HG03432 (cell line): ENCODE data around the gene YWHAE.
"Not testable (repeated sequence)": the region's sequence is repeated elsewhere in the genome, so short reads cannot be mapped to it uniquely, and the experiment has no call there.

Source experiments
- ATAC-seq: cut with Tn5 transposase; IDR thresholded peaks from one replicate; pipeline ENCODE4 v1.9.1; 2021; ENCODE audit warnings: mild to moderate bottlenecking, moderate library complexity; ENCODE audit not compliant: unreplicated experiment

Gene YWHAE

DNA sequence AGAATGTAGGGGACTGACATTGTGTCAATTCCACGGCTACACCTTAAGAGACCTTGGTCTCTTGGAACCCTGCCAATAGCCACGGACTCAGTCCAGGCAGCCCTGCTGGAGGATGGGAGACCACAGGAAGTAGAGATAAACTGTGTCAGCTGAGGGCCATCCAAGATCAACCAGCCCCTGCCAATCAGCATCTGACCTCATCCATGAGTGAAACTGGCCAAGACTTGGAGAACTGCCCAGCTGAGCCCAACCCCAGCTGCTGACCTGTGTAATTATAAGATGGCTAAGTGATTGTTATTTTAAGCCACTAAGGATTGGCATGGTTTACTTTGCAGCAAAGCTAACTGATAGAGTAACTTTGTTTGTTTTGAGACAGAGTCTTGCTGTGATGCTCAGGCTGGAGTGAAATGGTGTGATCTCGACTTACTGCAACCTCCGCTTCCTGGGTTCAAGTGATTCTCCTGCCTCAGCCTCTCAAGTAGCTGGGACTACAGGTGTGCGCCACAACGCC, 13.3 kb upstream of the YWHAE start:
- ATAC-seq: no peak

DNA sequence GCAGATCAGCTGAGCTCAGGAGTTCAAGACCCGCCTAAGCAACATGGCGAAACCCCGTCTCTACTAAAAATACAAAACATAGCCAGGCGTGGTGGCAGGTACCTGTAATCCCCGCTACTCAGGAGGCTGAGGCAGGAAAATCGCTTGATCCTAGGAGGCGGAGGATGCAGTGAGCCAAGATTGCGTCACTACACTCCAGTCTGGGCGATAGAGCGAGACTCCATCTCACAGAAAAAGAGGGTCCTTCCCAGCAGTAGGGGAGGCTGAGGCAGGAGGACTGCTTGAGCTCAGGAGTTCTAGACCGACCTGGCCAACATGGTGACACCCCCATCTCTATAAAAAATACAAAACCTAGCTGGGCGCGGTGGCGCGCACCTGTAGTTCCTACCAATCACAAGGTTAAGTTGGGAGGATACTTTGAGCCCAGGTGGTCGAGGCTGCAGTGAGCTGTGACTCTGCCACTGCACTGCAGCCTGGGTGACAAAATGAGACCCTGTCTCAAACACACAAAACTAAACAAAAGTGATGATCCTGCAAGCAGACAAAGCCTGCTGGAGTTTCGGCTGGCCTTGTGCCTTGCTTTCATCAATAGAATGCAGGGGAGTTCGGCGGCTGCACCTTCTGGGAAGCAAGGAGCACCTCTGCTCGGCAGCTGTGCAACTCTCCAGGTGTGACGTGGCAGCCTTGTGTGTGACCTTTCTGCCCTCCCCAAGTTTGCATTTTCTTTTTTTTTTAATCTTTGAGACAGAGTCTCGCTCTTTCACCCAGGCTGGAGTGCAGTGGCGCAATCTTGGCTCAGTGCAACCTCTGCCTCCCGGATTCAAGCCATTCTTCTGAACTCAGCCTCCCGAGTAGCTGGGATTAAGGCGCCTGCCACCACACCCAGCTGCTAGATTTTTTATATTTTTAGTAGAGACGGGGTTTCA, 12.4 kb upstream of the YWHAE start:
- ATAC-seq: no peak

- no peak for ATAC-seq
Observed at GRCh38 chr17:1402262-1402586, 2.2 kb upstream of the YWHAE start.

DNA sequence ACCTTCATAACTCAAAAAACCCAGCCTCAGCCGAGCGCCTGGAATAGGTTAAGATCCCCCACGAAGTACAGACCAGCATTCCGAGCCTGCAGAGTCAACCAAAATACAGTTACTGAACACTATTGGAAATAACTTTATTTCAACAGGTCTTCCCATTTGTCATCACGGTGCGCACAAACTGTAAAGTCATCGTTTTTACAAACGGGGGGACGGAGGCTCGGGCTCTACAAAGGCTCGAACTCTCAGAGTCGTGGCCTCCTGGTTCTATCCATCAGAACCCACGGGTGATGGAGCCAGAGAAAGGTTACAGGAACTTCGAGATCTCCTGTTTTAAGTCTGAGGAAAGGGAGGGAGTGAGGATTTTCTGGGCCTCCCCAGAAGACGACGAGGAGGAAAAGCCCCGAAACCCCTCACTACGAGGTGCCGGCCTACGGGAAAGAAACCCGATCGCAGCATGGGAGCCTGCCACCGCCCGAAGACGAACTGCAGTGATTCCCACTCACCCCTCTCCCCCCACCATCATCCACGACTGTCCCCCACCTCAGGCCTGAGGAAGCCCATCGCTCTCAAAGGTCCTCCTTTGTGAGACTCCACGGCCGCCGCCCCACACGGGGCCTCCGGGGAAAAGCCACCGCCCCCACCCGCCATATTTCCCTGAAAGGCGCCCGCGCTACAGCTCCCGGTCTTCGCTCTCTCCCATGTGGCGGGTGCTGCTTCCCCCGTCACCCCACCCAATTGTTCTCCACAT, 917 bp downstream of the YWHAE start:
- ATAC-seq: peak; percentile 4

DNA sequence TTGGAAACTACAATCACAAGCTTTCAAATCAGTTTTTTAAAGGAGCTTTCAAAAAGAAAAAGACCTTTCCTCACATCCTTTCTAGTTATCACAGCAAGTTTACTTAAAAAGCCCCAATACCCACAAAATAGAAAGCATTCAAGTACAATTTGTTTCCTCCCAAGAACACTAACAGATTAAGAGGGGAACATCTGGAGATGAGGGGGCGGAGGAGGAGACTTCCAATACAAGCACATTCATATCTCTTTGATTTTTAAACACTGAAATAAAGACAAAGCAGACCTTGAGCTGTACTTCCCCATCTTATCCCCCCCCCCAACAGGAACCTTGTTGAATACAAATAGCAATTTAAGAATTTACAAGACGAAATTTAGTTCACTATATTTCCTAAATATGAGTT, 2.0 kb downstream of the YWHAE start:
- ATAC-seq: no peak

DNA sequence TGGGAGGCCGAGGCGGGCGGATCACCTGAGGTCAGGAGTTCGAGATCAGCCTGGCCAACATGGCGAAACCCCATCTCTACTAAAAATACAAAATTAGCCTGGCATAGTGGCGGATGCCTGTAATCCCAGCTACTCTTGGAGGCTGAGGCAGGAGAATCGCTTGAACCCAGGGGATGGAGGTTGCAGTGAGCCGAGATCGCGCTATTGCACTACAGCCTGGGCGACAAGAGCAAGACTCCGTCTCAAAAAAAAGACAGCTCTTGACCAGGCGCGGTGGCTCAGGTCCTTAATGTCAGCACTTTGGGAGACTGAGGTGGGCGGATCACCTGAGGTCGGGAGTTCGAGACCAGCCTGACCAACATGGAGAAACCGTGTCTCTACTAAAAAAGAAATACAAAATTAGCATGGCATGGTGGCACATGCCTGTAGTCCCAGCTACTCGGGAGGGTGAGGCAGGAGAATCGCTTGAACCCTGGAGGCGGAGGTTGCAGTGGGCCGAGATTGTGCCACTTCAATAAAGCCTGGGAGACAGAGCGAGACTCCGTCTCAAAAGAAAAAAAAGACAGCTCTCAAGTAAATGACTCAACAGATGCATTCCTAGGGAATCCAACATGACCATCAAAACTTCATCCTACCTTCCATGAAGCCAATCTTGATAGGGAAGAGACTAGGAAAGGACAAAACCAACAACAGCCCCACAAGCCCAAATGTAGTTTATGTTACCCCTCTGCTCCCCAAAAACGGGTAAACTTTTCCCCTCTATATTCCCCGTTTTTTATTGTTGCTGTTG, 4.0 kb downstream of the YWHAE start:
- not testable (repeated sequence) for ATAC-seq

- ATAC-seq: no peak
Observed at GRCh38 chr17:1391577-1391976, 8.4 kb downstream of the YWHAE start.

DNA sequence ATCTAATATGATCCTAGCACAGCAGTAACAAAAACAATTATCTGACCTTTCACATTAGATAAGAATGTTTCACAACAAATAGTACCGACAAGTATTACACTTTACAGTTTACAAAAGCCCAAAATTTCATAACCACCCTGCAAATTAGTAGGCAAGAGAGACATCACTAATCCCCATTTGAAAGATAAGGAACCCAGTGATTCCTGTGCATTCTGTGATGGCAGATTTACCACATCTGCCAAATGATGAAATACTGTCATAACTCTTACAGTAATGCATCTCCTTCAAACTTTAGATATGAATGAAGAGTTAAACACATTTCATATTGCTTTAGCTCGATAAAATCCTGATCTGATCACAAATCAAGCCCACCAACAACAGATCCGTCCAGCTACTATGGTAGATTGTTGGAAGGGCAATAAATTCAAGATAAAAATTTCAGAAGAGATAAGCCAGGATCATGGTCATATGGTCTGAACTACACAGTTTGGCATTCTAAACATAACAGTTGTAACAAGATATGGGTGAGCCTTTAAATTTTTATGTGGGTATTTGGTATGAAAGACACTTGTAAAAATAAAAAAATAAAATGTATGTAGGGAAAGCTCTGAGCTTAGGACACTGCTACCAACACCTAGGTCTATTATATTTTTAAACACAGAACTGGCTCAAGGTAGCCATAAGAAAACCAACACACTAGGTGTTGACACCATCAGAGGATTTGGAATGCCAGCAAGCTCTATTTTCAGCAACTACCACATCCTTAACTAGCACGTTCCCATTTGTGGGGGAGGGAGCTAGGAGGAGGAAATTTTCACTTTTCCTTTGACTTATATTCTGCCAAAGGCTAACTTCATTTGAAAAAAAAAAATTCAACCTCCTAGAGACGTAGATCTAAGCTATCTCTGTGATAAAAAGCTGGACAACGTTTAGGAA, 9.3 kb downstream of the YWHAE start:
- no peak for ATAC-seq

DNA sequence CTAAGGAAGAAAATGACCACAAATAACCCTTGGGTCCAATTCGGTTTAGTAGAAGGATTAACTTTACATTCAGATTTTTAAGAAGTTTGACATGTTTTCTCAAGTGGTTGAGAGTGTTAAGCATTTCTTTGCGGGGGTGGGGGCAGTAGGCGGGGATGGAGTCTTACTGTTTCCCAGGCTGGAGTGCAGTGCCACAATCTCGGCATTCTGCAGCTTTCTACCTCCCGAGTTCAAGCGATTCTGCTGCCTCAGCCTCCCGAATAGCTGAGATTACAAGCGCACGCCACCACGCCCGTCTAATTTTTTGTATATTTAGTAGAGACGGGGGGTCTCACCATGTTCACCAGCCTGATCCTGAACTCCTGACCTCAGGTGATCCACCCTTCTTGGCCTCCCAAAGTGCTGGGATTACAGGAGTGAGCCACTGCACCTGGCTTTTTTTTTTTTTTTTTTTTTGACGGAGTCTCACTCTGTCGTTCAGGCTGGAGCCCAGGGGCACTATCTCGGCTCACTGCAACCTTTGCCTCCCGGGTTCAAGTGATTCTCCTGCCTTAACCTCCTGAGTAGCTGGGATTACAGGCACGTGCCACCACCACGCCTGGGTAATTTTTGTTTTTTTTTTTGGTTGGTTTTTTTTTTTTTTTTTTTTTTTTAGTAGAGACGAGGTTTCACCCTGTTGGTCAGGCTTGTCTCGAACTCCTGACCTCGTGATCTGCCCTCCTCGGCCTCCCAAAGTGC, 12.4 kb downstream of the YWHAE start:
- not testable (repeated sequence) for ATAC-seq

DNA sequence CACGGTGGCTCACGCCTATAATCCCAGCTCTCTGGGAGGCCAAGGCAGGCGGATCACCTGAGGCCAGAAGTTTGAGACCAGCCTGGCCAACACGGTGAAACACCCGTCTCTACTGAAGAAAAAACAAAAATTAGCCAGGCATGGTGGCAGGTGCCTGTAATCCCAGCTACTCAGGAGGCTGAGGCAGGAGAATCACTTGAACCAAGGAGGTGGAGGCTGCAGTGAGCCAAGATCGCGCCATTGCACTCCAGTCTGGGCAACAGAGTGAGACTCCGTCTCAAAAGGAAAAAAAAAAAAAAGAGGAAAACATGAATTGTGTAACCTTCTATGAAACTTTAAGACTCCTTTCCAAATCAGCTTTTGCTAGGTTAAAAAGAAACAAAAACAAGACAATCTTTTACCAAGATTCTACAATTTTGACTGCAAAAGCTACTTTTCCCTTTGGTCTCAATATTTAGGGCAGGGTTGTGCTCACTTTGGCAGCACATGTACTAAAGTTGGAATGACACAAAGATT, 13.3 kb downstream of the YWHAE start:
- not testable (repeated sequence) for ATAC-seq

GRCh38 chr17:1386265-1386664, 13.8 kb downstream of the YWHAE start:
- ATAC-seq: no peak

DNA sequence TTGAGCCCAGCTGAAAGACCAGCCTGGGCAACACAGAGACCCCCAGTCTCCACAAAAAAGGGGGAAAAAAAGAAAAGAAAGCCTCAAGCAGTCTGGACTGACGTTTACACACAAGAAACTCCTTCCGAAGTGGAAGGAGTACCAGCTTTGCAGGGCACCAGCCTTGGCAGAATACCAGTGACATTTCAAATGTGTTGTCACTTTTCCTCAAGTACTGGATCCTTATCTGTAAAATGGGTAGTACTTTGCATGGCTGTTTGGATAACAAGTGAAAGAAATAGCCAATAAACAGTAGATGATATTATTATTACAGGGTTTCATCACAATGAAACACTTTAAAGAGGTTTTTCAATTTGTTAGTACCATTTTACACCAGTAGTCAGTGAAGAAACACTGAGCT, 14.2 kb downstream of the YWHAE start:
- no peak for ATAC-seq

DNA sequence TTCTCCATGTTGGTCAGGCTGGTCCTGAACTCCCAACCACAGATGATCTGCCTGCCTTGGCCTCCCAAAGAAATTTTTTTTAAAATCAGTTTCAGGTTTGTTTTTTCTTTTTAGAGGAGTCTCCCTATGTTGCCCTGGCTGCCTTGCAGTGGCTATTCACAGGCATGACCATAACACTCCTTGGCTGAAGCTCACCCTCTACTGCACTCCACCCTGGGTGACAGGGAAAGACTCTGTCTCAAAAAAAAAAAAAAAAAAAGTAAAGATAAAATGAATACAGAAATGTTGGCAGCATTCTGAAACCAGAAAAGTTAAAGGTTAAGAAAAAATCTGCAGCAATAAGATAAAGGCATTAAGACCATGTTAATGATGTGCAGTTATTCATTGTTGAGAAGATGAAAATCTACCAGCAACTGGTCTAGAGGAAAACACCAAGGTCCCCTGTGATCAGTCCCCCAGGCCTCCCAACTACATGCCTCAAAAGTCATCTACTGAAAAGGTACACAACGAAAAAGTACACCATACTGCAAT, 15.1 kb downstream of the YWHAE start:
- ATAC-seq: no peak

DNA sequence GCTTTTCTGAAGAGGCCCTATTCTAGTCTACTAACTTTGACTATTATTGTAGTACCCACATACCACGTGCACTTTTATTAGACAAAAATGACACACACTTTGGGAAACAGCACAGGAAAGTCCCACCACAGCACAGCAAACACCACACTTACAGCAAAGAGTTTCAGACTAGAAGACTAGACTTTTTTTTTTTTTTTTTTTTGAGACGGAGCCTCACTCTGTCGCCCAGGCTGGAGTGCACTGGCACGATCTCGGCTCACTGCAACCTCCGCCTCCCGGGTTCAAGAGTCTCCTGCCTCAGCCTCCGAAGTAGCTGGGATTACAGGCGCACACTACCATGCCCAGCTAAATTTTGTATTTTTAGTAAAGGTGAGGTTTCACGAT, 20.1 kb downstream of the YWHAE start:
- no peak for ATAC-seq

GRCh38 chr17:1379208-1379929, 20.7 kb downstream of the YWHAE start:
- ATAC-seq: no peak

GRCh38 chr17:1378476-1378860, 21.6 kb downstream of the YWHAE start:
- ATAC-seq: not testable (repeated sequence)

- no peak for ATAC-seq
Observed at GRCh38 chr17:1377334-1377733, 22.7 kb downstream of the YWHAE start.

DNA sequence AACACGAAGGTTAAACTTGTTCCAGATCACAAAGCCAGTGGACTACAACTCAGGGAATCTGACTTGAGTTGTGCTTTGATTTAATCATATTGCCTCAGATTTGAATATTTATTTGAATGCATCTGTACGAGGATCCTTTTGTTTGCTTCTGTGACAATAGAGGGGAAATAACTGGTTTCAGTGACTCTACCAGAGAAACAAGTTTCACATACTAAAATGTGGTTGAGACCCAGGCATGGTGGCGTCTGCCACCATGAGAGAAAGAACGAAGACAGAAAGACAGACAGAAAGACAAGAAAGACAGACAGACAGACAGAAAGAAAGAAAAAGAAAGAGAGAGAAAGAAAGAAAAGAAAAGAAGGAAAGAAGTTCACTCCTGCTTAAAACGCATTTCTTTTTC, 24.0 kb downstream of the YWHAE start:
- no peak for ATAC-seq
